Peyer's patch (tissue), 4 donors: ENCODE measurements around the gene CCT8.

Source experiments
- CTCF ChIP-seq, 6 experiments: fragments of 450-650 bp in 4 of 6; fragments of 200-600 bp in 2 of 6; sonication (generic) in 1 of 6; IDR thresholded peaks; one replicate each; pipeline ENCODE4 v1.5.1; 2017 to 2019; ENCODE audit warnings: antibody characterized with exemption in 6 of 6, mild to moderate bottlenecking in 3 of 6, moderate library complexity in 1 of 6
- POLR2A ChIP-seq, 2 donors: fragments of 450-650 bp; IDR thresholded peaks; one replicate each; pipeline ENCODE4 v1.5.1; 2017; ENCODE audit warnings: antibody characterized with exemption in 2 of 2, mild to moderate bottlenecking in 2 of 2, moderate library complexity in 2 of 2

DNA sequence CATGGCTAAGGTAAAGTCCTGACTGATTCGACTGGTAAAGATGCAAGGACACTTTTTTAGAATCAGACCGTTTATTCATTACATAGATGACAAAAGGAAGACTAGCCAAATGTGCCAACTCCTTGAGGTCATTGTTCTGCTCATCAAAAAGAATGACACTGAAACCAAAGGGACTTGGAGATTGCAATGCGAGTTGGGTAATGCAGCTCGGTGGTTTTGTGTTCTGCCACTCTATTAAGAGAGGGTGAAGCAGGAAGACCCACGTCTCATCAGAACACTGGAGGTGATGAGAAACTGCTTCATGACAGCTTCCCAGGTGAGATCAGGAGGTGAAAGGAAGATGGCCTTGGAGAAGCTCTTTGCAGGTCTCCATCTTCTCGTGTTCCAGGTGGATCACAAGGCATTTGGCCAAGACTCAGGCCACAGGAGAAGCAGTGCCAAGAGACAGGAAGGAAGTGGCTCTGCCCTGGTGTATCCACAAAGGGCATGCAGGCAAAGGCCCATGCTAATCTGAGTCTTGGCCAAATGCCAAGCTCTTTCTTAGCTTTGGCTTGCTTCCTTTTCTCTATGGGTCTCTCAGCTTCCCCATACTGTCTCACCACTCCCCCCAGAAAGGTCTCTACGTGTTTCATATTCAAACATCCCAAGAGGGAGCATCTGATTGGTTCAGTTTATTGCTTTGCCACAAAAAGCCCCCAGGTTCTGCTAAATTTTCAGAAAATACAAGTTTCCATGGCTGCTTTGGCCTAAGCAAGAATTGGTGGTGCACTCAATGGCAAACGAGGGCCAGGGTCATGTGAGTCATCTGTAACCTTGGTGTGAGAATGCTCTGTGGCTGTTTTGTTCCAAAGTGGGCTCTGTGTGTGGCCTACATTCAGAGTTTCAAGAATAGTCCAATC, 5.7 kb upstream of the CCT8 start:
- TF ChIP-seq CTCF (IDR thresholded peaks at IDR 0.05) (no peak), POLR2A (IDR thresholded peaks at IDR 0.05) (no peak)
